ENCODE data around the gene HSDL2.

DNA sequence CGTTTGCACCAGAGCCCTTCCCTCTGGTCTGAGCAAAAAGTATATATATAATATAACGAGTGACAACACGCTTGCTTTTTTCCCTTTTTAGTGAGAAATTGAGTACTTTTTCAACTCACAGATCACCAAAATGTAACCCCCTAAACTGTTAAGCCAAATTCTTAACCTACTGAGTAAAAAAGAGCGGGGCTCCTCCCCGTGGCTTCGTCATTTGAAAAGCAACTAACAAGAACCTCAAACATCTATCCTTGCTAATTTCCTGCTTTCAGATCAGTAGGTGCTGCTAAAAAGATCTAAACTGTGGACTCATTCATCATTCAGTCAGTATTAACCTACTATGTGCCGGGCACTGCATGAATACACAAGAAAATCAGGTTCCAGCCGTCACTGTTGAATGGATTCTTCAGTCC, 45.5 kb upstream of the HSDL2 start:
- TF ChIP-seq, protein P1, sequence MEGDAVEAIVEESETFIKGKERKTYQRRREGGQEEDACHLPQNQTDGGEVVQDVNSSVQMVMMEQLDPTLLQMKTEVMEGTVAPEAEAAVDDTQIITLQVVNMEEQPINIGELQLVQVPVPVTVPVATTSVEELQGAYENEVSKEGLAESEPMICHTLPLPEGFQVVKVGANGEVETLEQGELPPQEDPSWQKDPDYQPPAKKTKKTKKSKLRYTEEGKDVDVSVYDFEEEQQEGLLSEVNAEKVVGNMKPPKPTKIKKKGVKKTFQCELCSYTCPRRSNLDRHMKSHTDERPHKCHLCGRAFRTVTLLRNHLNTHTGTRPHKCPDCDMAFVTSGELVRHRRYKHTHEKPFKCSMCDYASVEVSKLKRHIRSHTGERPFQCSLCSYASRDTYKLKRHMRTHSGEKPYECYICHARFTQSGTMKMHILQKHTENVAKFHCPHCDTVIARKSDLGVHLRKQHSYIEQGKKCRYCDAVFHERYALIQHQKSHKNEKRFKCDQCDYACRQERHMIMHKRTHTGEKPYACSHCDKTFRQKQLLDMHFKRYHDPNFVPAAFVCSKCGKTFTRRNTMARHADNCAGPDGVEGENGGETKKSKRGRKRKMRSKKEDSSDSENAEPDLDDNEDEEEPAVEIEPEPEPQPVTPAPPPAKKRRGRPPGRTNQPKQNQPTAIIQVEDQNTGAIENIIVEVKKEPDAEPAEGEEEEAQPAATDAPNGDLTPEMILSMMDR (IDR thresholded peaks at IDR 0.05) = no peak
- TF ChIP-seq POLR2A (IDR thresholded peaks at IDR 0.05) = no peak
